22Rv1 (cell line): Measurements from ENCODE around the gene CA5A.

Experiments used
- H3K27ac ChIP-seq: fragments of 450-650 bp; 2 replicates; pipeline ENCODE4 v1.5.1; 2017
- ZFX ChIP-seq: fragments of 450-650 bp; IDR thresholded peaks from 2 replicates; pipeline ENCODE4 v1.6.1; 2017; ENCODE audit warnings: antibody characterized with exemption, borderline replicate concordance
- TF ChIP-seq, protein P1 (sequence below): fragments of 450-650 bp; IDR thresholded peaks from 2 replicates; pipeline ENCODE4 v1.5.1; 2017; ENCODE audit warnings: mild to moderate bottlenecking

Gene CA5A

DNA sequence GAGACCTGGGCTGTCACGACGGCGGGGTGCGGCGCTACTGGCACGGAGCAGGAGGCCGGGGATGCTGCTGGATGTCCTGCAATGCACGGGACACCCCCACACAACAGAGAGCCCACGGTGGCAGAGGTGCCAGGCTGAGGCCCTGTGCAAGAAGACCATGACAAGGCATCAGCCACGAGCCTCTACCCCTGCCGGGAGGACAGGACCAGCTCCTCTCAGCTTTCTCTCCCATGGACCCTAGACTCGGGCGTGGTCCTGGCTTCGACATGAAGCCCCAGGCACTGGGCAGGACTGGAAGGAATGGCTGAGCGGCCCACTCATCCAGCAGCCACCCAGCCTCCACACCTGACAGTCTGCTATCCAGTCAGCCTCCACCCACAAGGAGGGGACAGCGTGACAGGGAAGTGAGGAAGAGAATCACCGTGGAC lies 92.6 kb downstream of the CA5A start:
- TF ChIP-seq, protein P1, sequence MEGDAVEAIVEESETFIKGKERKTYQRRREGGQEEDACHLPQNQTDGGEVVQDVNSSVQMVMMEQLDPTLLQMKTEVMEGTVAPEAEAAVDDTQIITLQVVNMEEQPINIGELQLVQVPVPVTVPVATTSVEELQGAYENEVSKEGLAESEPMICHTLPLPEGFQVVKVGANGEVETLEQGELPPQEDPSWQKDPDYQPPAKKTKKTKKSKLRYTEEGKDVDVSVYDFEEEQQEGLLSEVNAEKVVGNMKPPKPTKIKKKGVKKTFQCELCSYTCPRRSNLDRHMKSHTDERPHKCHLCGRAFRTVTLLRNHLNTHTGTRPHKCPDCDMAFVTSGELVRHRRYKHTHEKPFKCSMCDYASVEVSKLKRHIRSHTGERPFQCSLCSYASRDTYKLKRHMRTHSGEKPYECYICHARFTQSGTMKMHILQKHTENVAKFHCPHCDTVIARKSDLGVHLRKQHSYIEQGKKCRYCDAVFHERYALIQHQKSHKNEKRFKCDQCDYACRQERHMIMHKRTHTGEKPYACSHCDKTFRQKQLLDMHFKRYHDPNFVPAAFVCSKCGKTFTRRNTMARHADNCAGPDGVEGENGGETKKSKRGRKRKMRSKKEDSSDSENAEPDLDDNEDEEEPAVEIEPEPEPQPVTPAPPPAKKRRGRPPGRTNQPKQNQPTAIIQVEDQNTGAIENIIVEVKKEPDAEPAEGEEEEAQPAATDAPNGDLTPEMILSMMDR = no peak
- no peak for TF ChIP-seq ZFX
- no peak overlapping the region for H3K27ac ChIP-seq

DNA sequence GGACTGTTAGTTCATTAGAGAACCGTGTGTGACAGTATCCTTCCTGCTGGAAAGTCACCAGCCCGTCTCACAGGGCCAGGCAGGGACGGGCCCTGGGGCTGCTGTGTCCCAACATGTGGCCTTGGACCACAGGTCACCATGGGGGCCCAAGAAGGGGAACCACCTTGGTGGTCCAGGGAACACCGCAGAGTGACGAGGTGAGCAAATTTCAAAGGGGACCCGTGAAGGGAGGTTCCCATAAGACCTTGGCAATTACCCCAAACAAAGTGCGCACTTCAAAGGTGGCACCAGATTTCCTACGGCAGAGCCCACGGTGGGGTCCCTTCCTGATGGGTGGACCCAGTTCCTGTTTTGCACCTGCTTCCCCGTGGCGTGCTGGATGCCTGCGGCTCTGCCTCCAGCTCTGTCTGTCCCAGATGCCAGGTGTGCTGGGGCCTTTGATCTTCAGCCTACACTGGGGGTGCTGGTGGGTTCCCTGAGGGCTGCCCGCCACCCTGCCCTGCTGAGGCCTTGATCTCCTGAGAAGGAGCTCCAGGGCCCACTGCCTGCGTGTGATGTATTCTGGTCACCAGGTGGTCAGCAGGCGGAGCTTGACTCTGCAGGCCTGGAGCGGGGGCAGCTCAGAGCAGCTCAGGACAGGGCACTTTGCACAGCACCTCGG lies 94.0 kb downstream of the CA5A start:
- TF ChIP-seq ZFX = no peak
- TF ChIP-seq, protein P1 = no peak
- no peak overlapping the region for H3K27ac ChIP-seq

DNA sequence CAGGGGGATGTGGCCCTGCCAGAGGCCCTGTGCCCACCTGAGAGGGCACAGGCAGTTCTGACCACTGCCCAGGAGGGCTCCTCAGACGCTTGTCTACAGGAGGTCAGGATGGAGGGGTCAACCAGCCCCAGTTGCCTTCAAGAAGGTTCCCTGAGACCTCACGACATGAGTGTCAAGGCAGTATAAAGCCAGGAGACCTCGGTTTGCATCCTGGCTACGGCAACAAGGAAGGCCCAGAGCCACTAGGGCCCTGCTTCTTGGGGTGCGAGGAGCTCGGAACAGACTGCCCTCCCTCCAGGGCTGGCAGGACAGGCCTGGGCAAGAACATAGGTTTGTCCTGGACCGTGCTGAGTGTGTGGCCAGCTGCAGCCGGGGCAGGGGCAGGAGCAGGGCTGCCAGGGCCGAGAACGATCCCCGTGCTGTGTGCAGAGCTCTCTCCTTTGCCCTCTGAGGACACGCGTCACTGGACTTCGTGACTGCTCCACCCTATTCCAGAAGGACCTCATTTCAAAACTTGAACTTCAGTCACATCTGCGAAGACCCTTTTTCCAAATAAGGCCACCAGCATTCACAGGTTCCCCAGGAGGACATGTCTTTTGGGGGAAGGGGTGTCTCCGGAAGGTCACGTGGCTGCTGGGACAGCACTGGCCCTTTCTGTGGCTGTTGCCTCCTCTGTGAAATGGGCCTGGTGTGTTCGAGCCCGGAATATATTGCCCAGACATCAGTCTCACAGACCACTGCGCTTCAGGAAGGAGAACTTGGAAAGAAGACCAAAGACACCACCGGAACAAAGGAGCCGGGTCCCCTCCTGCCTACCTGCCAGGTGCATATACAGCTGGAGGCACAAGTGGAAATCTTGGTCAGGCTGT lies 94.8 kb downstream of the CA5A start:
- TF ChIP-seq ZFX = no peak
- no peak overlapping the region for H3K27ac ChIP-seq

DNA sequence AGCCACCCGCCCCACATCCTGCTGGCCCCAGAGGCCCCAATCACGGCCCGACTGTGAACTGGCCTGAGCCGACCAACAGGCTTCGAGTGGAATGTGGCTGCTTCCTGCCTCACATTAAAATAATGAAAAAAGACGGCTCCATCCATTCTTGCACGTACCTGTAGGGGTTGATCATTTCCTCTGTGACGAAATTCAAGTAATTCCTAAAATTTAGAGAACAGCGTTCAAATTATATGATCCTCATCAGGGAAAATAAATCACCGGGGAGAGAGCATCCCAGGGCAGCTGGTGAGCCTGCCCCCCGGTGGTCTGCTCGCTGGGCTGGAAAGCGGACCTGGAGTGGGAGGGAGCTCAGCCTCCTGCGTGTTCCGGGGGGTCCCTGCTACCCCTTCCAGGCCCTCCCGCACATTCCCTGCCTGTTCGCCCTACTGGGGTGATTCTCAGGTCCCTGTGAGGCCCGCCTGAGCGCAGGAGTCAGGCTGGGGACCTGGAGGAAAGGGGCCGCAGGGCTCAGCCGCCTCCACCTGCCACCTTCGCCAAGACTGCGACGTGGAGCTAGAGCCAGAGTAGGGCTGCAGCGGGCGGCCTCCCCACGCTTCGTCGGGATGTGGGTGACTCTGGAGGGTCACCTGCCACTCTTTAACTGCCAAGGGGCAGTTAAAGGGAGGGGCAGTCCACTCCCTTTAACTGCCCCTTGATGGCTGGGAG lies 95.9 kb downstream of the CA5A start:
- TF ChIP-seq ZFX = no peak
- TF ChIP-seq, protein P1 = no peak
- no peak overlapping the region for H3K27ac ChIP-seq

DNA sequence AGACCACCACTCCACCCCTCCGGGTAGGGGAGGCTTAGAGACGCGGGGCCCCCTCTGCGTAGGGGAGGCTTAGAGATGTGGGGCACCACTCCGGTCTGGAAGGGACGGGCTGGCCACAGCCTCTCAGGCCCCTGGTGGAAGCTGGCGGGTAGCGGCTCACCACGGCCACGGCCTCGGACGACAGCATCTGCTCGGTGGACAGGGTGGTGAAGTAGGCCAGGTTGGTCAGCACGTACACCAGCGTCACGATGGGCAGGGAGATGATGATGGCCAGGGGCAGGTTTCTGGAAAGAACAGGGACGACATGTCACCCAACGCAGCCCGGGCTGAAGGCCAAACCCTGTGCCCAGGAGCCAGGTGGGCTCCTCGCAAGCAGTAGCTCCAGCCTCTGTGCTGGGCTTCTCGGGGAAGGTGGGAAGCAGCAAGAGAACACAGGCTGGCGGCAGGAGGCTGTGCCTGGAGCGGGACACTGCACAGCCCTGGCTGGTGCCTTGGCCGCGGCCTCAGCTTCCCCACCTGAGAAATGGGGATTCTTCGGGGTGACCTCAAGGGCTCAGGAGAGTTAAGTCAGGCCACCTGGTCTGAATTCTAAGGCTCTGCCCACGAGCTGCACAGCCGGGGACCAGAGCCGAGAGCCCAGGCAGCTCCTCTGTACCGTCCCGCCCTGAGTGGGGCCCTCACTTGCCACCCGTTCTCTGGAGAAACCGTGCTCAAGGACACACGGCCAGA lies 96.6 kb downstream of the CA5A start:
- TF ChIP-seq ZFX = no peak
- TF ChIP-seq, protein P1 = no peak
- no peak overlapping the region for H3K27ac ChIP-seq

DNA sequence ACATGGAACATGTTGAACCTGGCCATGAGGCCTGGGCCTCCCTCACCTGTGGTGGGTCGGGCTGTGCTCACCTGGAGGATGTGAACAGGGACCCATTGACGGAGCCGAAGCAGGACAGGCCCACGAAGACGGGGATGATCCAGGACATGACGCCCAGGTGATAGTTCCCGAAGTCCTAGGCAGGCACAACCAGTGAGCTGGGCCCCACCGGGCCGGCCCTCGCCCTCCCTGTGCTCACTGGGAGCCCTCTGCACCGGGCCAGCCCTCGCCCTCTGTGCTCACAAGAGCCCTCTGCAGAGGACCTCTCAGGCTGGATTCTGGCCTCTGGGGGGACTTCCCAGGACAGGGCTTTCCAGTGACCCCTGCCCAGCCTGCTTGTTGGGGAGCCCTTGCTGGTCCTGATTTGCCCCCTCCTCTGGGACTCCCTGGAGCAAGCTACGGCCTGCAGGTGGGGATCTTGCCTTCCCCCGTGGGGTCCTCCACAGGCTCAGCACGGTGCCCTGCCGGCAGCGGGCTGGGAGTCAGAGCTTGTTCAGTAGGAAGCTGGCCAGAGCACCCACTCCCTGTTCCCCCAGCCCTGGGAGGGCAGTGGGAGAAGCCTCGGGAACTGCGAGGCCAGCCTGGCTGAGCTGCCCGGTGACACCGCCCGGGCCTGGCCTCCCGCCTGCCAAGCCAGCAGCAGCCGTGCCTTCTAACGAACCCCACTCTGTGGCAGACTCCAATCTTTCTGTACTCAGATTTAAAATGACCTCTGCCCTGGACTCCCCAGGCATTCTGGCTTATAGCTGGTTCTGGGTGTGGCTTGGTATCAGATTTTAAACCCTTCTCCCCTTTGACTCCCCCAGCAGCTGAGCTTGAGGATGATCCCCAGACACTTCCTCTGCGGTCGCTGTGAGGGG lies 97.4 kb downstream of the CA5A start:
- no peak overlapping the region for H3K27ac ChIP-seq
- no peak for TF ChIP-seq ZFX
- TF ChIP-seq, protein P1 = no peak
